Measurements from ENCODE around the gene E2F4. TPM values are rescaled to one million over a fixed set of nuclear protein-coding genes. Genes with fewer than 3 reads are reported as not detected.

The E2F4 gene
- total and polyA plus RNA-seq, 2 donors (not counting 1 experiment from before 2014, with no cell fraction given) = 106 to 188 TPM

- Histone ChIP-seq H3K4me2 (replicated peaks; ENCODE audit: low read depth, low read length, poor library complexity, severe bottlenecking) (peak overlapping the region; percentile 97), H3K79me2 (ENCODE audit: control insufficient read depth, insufficient read depth, low read length) (peaks cover 43% of the 10 kb centered on the region), H3K27me3 (replicated peaks in 1 of 4; ENCODE audit: control extremely low read depth in 1 of 4, control insufficient read depth in 3 of 4, insufficient read depth in 4 of 4, low read length in 3 of 4) (peaks cover 0 to 6% (median 0%) of the 10 kb centered on the region in 4 experiments), H3K9me3 (ENCODE audit: control extremely low read depth in 1 of 3, control insufficient read depth in 2 of 3, insufficient read depth in 1 of 3, low read length in 2 of 3) (peaks cover 0 to 5% (median 0%) of the 10 kb centered on the region in 3 donors), H4K20me1 (ENCODE audit: control insufficient read depth, insufficient read depth, low read length, poor library complexity, severe bottlenecking) (peaks cover 54% of the 10 kb centered on the region), H3K27ac (ENCODE audit: low read length in 2 of 2) (no peak overlapping the region), H2AFZ (ENCODE audit: insufficient read depth, low read depth, low read length, poor library complexity, severe bottlenecking) (no peak overlapping the region), H3K36me3 (replicated peaks in 1 of 2; ENCODE audit: control extremely low read depth in 1 of 2, control insufficient read depth in 1 of 2, extremely low read depth in 1 of 2, insufficient read depth in 2 of 2, low read length in 1 of 2) (peaks cover 0 to 49% of the 10 kb centered on the region in 2 experiments), H3K4me1 (ENCODE audit: control insufficient read depth in 2 of 2, insufficient read depth in 2 of 2, low read length in 2 of 2) (peaks cover 22 to 28% of the 10 kb centered on the region in 2 donors), H3K4me3 (ENCODE audit: control extremely low read depth in 1 of 5, extremely low read depth in 1 of 5, insufficient read depth in 1 of 5, low read depth in 2 of 5, low read length in 4 of 5) (peak overlapping the region in 1 of 5 experiments; percentile 74), H3K9ac (ENCODE audit: low read length) (peak overlapping the region; percentile 94)
- TF ChIP-seq, protein P1, sequence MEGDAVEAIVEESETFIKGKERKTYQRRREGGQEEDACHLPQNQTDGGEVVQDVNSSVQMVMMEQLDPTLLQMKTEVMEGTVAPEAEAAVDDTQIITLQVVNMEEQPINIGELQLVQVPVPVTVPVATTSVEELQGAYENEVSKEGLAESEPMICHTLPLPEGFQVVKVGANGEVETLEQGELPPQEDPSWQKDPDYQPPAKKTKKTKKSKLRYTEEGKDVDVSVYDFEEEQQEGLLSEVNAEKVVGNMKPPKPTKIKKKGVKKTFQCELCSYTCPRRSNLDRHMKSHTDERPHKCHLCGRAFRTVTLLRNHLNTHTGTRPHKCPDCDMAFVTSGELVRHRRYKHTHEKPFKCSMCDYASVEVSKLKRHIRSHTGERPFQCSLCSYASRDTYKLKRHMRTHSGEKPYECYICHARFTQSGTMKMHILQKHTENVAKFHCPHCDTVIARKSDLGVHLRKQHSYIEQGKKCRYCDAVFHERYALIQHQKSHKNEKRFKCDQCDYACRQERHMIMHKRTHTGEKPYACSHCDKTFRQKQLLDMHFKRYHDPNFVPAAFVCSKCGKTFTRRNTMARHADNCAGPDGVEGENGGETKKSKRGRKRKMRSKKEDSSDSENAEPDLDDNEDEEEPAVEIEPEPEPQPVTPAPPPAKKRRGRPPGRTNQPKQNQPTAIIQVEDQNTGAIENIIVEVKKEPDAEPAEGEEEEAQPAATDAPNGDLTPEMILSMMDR (IDR thresholded peaks at IDR 0.05) = no peak
- TF ChIP-seq EZH2 (IDR thresholded peaks at IDR 0.05; ENCODE audit: borderline replicate concordance, insufficient read depth, low read depth, low read length, poor library complexity, severe bottlenecking) = no peak
- H3K27me3 Mint-ChIP-seq = no peaks in the 10 kb centered on the region
- no peak for DNase-seq
- H3K9me3 Mint-ChIP-seq (ENCODE audit: insufficient read depth) = no peaks in the 10 kb centered on the region
- ATAC-seq (ENCODE audit: low read depth) = no peak
- POLR2A ChIA-PET = interaction anchor here (0.7 to 2.2 kb wide), 2 partner anchors 33 to 287 kb away, joined by 4 to 5 read pairs; partner anchors contain the start of genes ATP6V0D1 and TMEM208
- intact Hi-C loops (cut with micrococcal nuclease) = loop anchor here (2.0 kb wide), 1 partner anchor 33 kb away; no protein-coding TSS in a partner anchor
- peak overlapping the region; percentile 92 for H3K4me3 Mint-ChIP-seq
- H3K27ac Mint-ChIP-seq = no peak overlapping the region
- peaks cover 38% of the 10 kb centered on the region for H3K4me1 Mint-ChIP-seq
- CTCF ChIA-PET = interaction anchor here (1.1 to 2.3 kb wide), 2 partner anchors 8 to 36 kb away, joined by 3 to 7 read pairs; no protein-coding TSS in a partner anchor
These were observed 1.6 kb downstream of the E2F4 start for GRCh38 chr16:67193536-67193935.

DNA sequence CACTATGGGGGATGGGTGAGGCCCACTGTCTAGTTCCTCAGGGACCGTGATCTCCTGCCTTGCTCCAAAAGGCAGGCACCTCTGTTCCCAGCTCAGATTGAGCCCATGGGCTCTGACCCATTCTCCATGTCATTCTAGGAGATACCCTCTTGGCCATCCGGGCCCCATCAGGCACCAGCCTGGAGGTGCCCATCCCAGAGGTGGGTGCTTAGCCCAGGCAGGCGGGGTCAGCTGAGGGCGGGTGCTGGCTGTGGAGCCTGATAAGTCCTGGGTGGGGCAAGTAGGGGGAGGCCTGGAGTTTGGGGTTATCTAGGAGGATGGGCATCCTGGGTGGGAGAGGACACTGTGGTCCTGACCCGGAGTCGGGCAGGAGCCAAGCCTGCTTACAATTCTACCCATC lies 2.3 kb downstream of the E2F4 start:
- Histone ChIP-seq H3K4me3 (ENCODE audit: control extremely low read depth in 1 of 5, extremely low read depth in 1 of 5, insufficient read depth in 1 of 5, low read depth in 2 of 5, low read length in 4 of 5) (no peak overlapping the region), H3K27me3 (replicated peaks in 1 of 4; ENCODE audit: control extremely low read depth in 1 of 4, control insufficient read depth in 3 of 4, insufficient read depth in 4 of 4, low read length in 3 of 4) (peaks cover 0 to 2% (median 0%) of the 10 kb centered on the region in 4 experiments), H3K9ac (ENCODE audit: low read length) (no peak overlapping the region), H3K27ac (ENCODE audit: low read length in 2 of 2) (no peak overlapping the region), H3K9me3 (ENCODE audit: control extremely low read depth in 1 of 3, control insufficient read depth in 2 of 3, insufficient read depth in 1 of 3, low read length in 2 of 3) (peaks cover 0 to 5% (median 0%) of the 10 kb centered on the region in 3 donors), H3K79me2 (ENCODE audit: control insufficient read depth, insufficient read depth, low read length) (peaks cover 43% of the 10 kb centered on the region), H3K4me1 (ENCODE audit: control insufficient read depth in 2 of 2, insufficient read depth in 2 of 2, low read length in 2 of 2) (peaks cover 22 to 28% of the 10 kb centered on the region in 2 donors), H3K4me2 (replicated peaks; ENCODE audit: low read depth, low read length, poor library complexity, severe bottlenecking) (no peak overlapping the region), H3K36me3 (replicated peaks in 1 of 2; ENCODE audit: control extremely low read depth in 1 of 2, control insufficient read depth in 1 of 2, extremely low read depth in 1 of 2, insufficient read depth in 2 of 2, low read length in 1 of 2) (peaks cover 0 to 49% of the 10 kb centered on the region in 2 experiments), H2AFZ (ENCODE audit: insufficient read depth, low read depth, low read length, poor library complexity, severe bottlenecking) (no peak overlapping the region), H4K20me1 (ENCODE audit: control insufficient read depth, insufficient read depth, low read length, poor library complexity, severe bottlenecking) (peaks cover 54% of the 10 kb centered on the region)
- Mint-ChIP-seq H3K27me3 (no peaks in the 10 kb centered on the region), H3K4me1 (peaks cover 39% of the 10 kb centered on the region), H3K4me3 (peak overlapping the region; percentile 92), H3K27ac (no peak overlapping the region), H3K9me3 (ENCODE audit: insufficient read depth) (no peaks in the 10 kb centered on the region)
- CTCF ChIA-PET = interaction anchor here (1.1 to 2.3 kb wide), 2 partner anchors 9 to 37 kb away, joined by 3 to 7 read pairs; no protein-coding TSS in a partner anchor
- intact Hi-C loops (cut with micrococcal nuclease) = no loop called here
- WGBS (ENCODE audit: insufficient coverage) = 98% methylated on average over 4 of the region's 6 CpGs
- ATAC-seq (ENCODE audit: low read depth) (no peak), DNase-seq (no peak)
- POLR2A ChIA-PET = interaction anchor here (2.2 kb wide), 1 partner anchor 32 kb away, joined by 4 read pairs; the partner anchor contains the start of gene TMEM208
- TF ChIP-seq EZH2 (IDR thresholded peaks at IDR 0.05; ENCODE audit: borderline replicate concordance, insufficient read depth, low read depth, low read length, poor library complexity, severe bottlenecking) = no peak
- TF ChIP-seq, protein P1 (IDR thresholded peaks at IDR 0.05) = no peak
